Fibroblast of lung (primary cell): ENCODE results near the gene TPD52L1.
"Not testable (repeated sequence)": the region's sequence is repeated elsewhere in the genome, so short reads cannot be mapped to it uniquely, and the experiment has no call there.

Experiments
- CTCF ChIP-seq, 2 donors: IDR thresholded peaks in 1 of 2; conservative IDR thresholded peaks in 1 of 2; 1 replicate in 1 of 2; 2 replicates in 1 of 2; pipeline ENCODE4 v1.5.1; 2011 to 2012; ENCODE audit warnings: low read length in 2 of 2, control low read depth in 1 of 2, inconsistent platforms in 1 of 2, low read depth in 1 of 2, mild to moderate bottlenecking in 1 of 2
- EZH2 ChIP-seq: IDR thresholded peaks from 2 replicates; pipeline ENCODE4 v1.5.1; 2012; ENCODE audit warnings: low read length, control low read depth, mild to moderate bottlenecking; ENCODE audit errors: missing control alignments

- not testable (repeated sequence) for TF ChIP-seq CTCF (conservative IDR thresholded peaks at IDR 0.05 in 1 of 2, IDR thresholded peaks at IDR 0.05 in 1 of 2; ENCODE audit: low read depth in 1 of 2, low read length in 2 of 2); EZH2
Measured at GRCh38 chr6:125282470-125282869, 128.9 kb downstream of the TPD52L1 start.
